HG02885 (cell line): ENCODE results near the gene PDK2.

Experiments used
- ATAC-seq: cut with Tn5 transposase; IDR thresholded peaks from one replicate; pipeline ENCODE4 v1.9.1; 2021; ENCODE audit warnings: mild to moderate bottlenecking; ENCODE audit not compliant: unreplicated experiment, poor library complexity

The PDK2 gene

DNA sequence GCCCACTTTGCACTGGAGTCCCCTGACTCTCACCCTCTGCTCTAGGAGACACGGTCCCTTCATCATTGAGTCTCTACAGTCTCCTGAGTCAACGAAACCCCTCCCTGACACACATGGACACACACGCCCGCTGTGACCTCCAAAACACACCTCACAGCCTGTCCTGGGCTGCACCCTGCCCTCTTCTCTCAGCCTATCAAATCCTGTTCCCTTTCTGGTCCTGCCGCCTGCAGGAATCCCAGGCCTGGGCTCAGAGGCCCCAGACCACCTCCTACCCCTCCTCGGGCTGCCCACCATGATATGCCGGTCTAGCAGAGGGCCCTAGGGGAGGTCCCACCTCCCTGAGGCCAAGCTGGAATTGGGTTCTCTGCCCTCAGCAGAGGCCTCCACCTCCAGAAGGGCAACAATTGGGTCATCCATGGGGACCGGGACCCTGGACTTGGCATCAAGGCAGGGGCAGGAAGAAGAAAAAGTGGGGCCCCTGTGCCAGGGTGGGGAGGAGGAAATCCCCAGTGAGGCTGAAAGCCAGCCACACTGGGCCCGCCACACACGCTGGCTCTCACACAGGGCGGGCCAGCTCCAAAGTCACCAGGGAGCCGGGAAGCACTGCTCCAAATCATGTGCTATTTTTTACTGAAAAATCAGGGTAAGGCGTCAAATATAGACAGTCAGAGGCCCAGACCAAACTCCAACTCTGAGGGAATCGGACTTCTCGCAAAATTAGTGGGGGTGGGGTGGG is 51.9 kb downstream of the PDK2 start:
- ATAC-seq: no peak

DNA sequence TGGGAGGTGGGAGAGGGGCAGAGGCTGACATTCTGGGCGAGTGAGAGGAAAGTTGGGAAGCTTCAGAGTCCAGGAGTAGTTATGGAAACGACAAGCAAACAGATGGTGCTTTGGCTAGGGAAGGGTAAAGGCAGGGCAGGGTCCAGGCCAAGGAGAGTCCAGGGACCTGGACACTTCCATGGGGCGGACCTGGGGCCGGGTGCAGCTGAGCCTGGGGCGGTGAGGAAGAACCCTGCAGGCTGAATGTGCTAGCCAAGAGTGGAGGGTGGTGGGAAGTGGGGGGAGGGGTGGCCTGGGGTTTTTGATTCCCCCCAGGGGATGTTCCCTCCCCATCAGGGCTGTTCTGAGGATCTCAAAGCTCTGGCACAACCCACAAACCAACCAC is 52.7 kb downstream of the PDK2 start:
- no peak for ATAC-seq

DNA sequence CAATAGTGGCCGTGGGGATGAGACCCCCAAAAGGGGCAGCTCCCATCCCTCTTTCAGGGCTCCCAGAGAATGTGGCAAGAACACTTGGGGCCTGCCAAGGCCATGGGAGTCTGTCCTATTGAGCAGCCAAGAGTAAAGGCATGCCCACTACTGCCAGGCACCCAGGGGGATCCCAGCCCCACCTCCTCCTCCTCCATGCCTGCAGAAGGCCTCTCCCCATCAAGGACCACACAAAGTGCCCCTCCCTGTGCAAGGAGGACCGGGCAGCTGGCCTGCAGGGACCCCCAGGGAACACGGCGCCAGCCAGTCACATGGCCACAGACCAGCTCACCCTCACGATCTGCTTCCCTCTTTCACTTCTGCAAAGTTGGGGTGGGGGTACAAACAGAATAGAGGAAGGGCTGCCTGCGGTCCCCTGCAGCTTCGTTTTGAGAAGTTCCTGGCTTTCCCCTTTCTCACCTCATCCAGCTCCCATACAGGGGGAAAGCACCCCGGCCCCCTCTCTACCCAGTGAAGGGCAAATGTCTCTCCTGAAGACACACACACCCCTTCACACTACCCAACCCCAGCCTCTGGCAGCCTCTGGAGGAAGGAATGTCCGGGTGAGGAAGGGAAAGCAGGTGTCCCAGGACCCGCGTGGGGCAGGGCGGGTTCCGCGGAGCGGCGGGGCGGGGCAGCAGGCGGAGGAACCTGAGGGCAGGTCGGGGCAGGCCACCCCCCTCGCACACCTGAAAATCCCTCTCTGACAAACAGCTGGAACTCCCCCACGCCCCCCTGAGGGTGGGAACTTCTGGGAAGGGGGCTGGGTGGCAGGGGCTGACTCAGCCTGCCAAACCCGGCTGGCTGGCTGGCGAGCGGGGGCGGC is 53.3 kb downstream of the PDK2 start:
- peak; percentile 39 for ATAC-seq

DNA sequence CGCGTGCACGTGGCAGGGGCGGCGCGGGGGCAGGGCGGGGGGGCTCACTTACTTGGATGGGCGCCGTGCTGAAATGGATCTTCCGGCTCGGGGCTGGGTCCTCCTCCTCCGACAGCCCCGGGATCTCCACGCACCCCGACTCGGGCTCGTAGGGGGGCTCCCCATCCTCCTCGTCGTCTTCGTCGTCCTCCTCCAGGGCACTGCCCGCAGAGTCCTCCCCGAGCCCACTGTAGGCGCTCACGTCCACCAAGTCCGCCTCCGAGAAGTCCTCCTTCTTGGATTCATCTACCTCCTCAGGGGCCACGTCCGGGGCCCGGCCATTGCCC is 53.9 kb downstream of the PDK2 start:
- no peak for ATAC-seq

DNA sequence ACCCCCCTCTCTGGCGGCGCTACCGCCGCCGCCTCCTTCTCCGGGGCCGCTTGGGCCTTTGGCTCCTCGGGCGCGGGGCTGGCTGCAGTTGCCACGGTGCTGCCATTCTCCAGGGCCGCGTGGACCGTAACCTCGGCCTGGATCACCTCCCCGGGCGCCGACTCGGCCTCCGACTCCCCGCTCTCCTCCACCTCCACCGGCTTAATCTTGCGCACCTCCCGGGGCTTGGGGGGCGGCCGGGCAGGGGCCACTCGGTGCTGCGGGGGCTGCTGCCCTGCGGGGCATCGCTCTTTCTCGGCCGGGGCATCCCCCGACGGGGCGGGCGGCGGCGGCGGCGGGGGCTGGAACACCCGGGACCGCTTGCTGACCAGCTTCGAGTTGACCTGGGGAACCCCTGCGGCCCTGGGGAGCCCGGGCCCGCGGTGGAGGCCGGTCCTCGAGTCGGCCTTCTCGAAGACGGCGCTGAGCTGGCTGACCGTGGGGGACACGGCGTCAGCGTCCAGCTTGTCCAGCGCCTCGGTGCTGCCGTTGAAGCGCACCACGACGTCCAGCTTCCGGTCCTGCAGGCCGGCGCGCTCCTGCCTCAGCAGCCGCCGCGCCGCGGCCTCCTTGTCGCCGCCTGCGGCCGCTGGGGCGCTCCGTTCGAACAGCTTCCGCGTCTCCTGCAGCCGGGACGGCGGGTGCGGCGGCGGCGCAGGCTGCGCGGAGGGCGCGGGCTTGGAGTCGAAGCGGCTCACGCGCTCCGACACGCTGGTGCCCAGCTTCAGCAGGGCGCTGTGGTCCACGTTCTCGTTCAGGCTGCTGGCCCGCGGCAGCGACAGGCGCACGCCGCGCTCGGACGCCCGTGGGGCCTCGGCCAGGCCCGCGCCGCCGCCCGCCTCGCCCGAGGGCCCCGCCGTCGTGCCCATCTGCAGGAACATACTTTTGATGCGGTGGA is 54.5 kb downstream of the PDK2 start:
- no peak for ATAC-seq

DNA sequence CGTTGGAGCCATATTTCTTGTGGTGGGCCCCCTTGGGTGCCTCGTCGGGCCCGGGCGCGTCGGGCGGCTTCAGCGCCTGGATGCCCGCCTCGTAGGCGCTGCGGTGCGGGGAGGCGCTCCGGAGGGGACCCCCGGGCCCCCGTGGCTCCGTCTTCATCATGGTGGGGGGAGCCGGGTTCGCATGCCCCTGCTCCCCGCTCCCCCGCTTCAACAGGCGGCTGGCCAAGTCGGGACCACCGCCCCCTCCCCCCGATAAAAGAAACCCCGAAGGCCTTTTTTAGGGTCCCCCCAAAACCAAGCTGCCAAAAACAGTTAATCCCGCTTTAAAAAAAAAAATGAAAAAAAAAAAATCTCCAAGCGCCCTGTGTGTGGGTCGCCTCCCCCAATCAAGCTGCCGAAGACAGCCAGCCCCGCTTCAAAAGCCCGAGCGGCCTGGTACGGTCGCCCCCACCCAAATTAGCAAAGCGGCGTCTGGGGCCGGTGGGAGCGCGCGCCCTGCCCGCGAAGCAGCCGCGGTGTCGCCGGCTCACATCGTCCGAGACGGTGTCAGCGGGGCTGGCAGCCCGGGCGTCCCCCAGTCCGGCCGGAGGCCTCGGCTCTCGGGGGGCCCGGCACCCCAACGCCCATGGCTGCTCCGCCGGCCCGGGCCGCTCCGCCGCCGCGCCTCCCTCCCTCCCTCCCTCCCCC is 55.3 kb downstream of the PDK2 start, which contains the start of gene PPP1R9B:
Gene PPP1R9B (minus strand): TSS at position 324 of the 687 bp plus-strand sequence. CDS start 164 bp downstream, at position 160.
- ATAC-seq: no peak

DNA sequence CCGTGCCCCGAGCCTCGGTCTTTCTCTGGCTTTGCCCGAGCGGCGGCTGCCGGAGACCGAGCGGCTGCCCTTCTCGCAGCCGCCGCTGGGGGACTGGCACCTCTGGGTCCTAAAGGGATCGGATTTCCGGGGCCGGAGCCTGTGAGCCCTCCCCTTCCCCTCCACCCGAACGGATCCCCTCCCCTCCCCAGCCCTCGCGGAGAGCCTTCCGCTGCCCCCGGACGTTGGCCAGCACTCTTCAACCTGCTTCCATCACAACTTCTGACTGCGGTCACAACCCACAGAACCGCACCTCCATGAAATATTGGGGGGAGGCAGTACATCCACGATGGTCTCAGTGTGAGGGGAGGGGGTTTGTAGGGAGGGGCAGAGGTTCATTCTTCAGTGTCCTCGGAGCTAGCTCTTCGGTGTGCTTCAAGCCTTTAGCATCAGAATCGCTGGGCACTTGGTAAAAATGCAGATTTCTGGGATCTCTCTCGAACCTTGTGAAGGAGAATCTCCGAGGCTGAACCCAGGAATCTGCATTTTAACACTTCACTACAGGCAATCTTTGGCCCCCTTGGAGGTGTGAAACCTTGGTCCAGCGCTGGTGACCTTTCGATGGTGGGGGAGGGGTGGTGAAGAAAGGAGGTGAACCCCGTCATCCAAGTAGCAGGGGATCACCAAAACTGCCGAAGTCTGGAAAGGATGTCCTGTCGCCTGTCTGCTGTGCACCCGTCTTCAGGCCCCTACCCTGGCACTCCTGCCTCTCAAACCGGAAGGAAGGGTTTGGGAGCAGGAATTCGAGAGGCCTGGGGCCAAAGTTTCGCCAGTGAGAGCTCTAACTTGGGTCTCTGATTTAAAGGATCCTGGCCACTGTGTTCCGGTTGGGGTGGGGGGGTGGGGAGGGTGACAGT is 56.1 kb downstream of the PDK2 start:
- ATAC-seq: peak; percentile 54

DNA sequence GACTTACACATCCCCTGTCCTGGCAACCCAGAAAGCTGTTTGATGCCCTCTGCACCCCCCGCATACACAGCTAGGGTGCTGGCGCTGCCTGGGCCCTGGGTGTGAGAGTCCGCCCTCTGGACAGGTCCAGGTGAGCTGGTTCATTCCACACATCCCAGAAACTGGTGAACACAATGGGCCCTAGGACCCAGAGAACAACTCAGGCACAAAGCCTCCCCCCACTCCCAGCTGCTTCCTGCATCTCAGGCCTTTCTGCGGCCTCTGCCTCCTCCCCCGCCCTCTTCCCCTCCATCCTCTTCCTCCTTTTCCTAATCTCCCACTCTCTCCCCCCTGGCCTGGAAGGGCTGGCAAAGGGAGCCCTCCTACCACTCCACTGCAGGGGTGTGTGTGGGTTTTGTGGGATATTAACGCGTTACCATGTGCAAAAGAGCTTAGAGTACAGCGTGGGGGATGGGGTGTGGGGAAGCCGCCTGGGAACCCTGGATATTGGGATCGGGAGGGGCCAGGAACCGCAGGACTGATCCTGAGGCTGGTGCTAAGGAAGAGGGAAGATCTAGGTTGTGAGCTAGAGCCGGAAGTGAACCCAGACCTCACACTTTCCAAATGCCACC is 56.9 kb downstream of the PDK2 start:
- ATAC-seq: peak; percentile 27

DNA sequence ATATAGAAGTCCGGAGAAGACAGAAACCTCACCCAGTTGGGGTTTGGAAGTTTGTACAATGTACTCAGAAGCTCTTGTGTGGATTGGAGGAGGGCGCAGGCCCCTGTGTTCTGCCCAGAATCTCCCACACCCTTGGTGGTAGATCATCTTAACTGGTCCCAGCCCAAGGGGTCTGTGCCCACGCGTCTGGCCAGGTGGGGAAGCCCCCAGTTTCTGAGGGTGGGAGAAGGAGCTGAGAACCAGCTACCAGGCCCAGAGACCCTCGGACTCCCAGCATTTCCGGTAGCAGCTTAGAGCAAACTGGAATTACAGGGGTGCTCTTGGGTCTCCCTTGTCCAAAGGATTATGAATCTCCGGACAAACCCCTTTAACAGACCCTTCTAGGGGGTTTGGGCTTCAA is 57.6 kb downstream of the PDK2 start:
- ATAC-seq: no peak

DNA sequence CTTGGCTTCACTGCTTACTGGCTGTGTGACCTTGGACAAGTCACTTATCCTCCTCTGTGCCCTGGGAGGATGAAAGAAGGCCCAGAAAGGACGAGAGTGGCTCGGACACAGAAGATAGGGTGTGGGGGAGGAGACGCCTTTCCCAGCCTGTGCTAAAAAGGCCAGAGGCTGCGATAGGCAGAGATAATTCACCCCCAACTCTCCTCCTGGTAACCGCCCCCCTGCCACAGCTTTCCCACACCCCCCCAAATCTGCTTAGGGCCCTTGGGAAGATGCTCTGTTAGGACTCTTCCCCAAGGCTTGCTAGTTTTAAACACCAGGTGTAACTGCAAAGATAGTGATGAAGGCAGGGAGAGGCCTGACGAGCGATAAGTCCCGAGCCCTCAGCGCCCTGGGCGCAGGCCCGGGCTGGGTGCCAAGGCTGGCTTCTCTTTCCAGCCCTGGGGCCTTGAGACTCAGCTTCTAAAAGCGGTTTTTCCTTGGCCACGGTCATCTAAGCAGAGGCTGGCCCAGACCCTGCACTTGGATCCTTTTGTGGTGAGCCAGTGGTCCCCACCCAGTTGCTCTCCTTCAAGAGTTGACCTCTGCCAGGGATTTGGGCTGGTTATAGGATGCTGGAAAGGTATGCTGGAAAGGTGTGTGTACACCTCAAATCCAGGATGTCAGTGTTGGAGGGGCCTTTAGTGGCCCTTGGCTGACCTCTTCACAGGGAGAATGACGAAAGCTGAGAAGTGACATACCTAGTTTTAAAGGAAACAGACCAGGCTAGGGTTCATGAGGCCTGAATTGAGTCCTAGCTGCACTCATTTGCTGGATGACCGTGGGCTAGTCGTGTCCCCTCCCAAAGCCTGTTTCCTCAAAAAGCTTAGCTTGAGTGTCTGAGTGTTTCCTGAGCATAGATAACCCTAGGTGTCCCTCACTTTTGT is 58.8 kb downstream of the PDK2 start:
- ATAC-seq: no peak

DNA sequence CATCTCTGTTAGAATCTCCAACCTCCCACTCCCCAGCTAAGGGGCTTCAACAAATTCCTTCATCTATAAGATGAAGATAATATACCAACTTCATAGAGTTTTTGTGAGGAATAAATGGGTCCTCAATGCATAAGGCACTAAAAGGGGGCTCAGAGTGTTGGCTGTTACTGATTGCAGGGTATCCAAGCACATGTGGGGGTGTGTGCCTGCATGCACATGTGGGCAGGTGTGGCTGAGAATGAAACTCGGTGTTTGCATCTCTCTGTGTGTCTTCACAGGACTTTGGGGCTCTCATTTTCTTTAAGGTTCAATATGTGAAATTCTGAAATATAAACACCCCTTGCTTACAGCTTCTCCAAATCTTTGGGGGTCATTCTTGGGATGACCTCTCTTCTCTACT is 59.5 kb downstream of the PDK2 start:
- peak; percentile 33 for ATAC-seq

DNA sequence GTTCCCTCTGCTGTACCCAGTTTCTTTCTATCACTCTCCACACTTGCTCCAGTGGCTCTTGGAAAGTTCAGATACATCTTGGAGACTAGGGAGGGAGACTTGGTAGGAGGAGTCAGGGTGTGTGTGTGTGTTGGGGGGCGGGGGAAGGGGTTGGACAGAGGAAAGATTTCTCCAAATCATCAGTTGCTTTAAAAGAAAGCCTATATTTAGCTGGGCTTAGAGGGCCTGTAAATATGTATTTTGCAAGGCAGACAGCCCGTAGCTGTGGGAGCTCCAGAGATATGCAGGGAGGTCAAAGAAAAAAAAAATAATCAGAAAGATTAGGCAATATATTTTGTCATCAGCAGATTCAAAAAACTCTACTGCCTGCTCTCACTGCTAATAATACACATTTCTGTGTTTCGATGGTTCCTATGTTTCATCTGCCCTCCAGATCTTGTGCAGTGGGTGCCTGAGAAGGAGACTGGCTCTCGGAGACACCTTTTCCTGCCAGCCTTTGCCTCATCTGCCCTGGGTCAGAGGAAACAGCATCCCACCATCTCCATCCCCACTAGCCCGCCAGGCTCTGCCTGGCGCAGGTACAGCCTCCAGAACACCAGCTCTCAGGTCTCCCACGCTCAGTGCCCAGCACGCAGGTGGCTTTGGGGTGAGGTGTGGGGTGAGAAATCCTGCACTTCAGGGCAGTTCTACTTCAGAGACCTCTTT is 60.1 kb downstream of the PDK2 start:
- ATAC-seq: no peak

DNA sequence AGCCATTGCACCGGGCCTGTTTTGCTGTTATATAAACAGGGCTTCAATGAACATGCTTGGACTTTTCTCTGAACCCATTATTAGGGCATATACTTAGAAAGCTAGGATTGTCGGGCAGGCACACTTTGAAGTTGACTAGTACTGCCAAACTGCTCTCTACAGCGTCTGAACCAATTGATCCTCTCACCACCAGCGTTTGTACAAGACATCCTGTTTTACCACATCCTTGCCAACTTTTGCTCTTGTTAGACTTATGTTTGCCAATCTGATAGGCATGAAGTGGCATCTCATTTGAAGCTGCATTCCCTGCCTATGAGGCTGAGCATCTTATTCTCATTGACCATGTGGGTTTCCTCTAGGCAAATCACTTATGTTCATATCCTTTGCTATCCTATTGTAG is 62.7 kb downstream of the PDK2 start:
- no peak for ATAC-seq

DNA sequence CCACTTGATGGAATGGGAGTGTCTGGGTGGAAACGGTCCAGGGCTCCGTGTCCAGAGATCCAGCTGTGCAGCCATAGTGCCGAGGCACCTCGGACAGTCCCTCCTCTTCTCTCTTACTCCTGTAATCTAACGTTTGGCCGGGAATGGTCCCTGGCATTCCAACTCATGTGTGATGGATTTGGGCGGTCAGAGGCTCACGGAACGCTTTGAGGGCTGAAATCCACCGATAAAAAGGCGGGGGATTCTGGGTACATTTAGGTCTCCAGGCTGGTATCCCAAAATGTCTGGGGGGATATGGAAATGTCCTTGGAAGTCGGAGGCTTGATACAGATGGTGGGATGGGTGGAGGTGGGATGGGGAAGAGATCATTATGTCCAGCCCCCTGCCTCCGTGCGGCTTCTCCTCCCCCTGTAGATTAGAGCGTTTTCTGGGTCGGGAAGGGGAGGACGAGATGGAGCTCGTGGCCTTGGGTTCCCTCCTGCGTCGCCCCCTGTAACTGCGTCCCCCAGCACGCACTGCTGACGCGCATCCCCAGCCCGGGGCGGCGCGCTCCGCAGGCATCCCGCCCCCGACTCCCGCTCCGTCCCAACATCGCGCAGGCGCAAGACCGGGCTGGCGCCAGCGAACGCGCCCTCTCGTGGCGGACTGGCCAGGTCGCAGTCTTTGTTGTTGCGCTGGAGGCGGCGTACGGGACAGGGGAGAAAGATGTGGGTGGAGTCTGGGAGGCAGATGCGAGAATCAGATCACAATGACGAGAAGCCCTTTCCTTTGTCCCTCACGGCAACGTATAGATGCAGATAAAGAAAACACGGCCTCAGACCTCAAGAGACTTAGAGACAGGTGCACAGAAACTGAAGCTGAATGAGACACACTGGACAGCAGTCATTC is 66.1 kb downstream of the PDK2 start:
- peak; percentile 88 for ATAC-seq
